Stimulated activated CD8-positive, alpha-beta memory T cell treated with anti-CD3 and anti-CD28 coated beads, Interleukin-12 subunit alpha, Interleukin-12 subunit beta, amount 100 ng/mL, for 24 hours (primary cell): ENCODE measurements around the gene ERVW-1.
"Not testable (repeated sequence)": the region's sequence is repeated elsewhere in the genome, so short reads cannot be mapped to it uniquely, and the experiment has no call there.

Source experiments
- DNase-seq: peaks from one replicate; pipeline ENCODE4 v3.0.0-alpha.2; 2020; ENCODE audit errors: extremely low read depth

ERVW-1 gene

DNA sequence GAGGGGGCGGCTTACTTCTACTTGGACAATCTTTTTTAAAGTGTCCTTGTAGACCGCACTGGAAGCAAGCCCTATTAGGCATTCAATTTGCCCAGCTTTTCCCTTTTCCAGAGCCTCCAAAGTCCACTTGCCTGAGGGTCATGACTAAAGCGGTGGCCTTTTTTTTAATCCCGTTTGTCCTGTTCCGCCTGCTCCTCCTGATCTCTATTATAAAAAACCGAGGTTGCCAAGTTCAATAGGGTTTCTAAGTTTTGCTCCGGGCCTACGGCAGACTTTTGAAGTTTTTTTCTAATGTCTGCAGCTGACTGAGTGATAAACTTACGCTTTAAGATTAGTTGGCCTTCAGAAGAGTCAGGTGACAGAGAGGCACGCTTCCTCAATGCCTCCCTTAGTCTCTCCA is 3.8 kb downstream of the ERVW-1 start:
- not testable (repeated sequence) for DNase-seq

DNA sequence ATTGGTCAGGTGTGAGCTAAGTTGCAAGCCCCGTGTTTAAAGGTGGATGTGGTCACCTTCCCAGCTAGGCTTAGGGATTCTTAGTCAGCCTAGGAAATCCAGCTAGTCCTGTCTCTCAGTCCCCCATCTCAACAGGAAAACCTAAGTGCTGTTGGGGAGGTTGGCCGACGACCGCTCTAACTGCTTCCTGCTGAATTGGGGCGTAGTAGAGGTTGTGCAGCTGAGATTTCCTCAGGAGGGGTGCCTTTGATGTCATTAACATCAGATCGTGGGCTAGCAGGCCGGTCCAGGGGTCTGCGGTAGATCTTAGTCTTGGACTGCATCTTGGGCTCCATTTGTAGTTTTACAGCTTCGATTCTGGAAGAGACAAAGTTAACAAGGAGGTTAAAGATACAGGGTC is 9.2 kb downstream of the ERVW-1 start:
- DNase-seq: not testable (repeated sequence)

GRCh38 chr7:92466682-92467081 is 11.1 kb downstream of the ERVW-1 start:
- no peak for DNase-seq

- DNase-seq: no peak
Measured at GRCh38 chr7:92464515-92464914, 13.2 kb downstream of the ERVW-1 start.

- no peak for DNase-seq
Measured at GRCh38 chr7:92462560-92462959, 15.2 kb downstream of the ERVW-1 start.

- DNase-seq: no peak
Measured at GRCh38 chr7:92461027-92462003, 16.4 kb downstream of the ERVW-1 start.

DNA sequence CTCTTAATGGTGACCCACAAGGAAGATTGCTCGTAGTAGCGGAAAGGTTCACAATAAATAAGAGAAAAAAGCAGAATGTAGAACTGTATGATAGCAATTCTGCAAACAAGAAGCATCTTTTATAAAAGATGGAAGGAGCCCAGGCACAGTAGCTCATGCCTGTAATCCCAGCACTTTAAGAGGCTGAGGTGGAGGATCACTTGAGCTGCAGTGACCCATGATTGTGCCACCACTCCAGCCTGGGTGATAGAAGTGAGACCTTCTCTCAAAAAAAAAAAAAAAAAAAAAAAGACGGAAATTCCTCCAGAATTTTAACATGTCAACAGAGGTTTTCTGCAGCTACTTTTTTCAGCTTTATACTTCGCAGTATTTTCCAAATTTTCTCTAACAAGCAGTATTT is 17.2 kb downstream of the ERVW-1 start:
- no peak for DNase-seq

DNA sequence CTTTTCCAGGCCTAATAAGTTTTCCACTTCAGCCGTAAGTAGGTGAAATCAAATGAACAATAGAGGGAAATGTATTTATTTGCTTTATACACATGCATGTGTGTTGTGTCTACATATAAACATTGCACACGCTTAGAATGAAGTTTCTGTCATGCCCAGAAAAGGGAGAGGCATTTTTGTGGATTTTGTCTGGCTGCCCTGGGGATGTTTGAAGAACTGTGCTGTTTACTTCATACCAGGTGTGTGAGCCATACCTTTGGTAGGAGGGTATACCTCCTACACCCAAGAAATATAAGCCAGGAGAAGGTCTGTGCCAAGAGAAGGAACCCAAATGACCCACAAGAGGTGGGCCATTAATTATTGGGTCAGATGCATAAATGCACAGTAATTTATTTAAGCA is 17.6 kb downstream of the ERVW-1 start:
- DNase-seq: no peak

DNA sequence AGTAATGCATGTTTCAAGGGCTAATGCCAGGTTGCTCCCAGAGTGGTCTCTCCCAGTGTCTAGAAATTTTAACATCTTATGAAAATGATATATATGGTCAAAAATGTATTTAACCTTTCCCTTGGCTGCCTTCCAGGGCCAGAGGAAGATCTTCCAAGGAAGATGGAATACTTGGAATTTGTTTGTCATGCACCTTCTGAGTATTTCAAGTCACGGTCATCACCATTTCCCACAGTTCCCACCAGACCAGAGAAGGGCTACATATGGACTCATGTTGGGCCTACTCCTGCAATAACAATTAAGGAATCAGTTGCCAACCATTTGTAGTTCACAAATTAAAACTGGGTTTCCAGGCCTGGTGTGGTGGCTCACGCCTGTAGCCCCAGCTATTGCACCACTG is 21.5 kb downstream of the ERVW-1 start:
- DNase-seq: no peak

- DNase-seq: no peak
Measured at GRCh38 chr7:92451645-92452044, 26.1 kb downstream of the ERVW-1 start.

- no peak for DNase-seq
Measured at GRCh38 chr7:92448205-92448747, 29.5 kb downstream of the ERVW-1 start.

GRCh38 chr7:92447345-92448204 is 30.2 kb downstream of the ERVW-1 start, which contains the start of gene GATAD1:
Gene GATAD1, plus strand, starts transcription at chr7:92447482. Its CDS starts 248 bp downstream, at chr7:92447730.
- DNase-seq: peak; percentile 61

- no peak for DNase-seq
Measured at GRCh38 chr7:92446869-92447344, 30.8 kb downstream of the ERVW-1 start.

DNA sequence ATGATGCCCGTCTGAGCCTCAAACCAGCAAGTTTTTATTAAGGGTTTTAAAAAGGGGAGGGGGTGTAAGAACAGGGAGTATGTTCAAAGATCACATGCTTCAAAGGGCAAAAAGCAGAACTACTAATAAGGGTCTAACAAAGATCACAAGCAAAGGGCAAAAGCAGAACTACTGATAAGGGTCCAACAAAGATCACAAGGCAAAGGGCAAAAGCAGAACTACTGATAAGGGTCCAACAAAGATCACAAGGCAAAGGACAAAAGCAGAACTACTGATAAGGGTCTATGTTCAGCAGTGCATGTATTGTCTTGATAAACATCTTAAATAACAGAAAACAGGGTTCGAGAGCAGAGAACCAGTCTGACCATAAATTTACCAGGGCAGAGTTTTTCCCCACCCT is 35.0 kb downstream of the ERVW-1 start:
- DNase-seq: not testable (repeated sequence)

- no peak for DNase-seq
Measured at GRCh38 chr7:92437956-92438491, 39.7 kb downstream of the ERVW-1 start.

DNA sequence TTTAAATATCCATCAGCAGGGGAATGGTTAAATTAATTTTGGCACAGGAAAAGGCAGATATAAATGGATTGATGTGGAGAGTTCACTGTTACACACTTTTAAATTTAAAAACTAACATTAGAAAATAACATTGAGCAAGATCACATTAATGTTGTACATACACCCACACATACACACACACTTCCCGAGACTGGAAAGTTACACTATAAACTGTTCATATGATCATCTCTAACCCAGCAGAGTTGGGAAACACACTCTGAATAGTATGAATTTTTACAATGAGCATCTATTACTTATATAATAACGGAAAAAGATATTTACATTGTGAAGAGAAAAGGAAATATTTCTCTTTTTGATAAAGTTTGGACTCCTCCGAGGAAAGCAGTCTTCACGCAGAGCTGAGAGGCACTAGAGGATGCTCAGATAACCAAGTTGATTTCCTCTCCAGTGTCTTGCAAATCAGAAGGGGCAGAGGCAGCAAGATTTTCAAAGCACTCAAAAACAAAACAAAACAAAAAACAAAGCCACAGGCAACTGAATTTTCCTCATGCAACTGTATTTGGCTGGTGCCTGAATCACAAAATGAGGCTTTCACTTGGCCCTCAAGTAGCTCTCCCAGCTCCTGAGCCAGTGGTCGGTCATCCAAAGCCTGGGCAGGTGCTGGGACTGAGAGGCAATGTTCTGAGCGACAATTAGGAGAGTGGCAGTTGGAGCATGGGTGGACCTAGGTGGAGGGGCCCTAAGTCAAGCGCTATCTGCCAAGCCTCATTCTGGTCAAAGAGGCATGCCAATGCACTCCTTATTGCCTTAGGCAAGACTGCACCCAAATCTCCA is 40.9 kb downstream of the ERVW-1 start:
- DNase-seq: no peak

DNA sequence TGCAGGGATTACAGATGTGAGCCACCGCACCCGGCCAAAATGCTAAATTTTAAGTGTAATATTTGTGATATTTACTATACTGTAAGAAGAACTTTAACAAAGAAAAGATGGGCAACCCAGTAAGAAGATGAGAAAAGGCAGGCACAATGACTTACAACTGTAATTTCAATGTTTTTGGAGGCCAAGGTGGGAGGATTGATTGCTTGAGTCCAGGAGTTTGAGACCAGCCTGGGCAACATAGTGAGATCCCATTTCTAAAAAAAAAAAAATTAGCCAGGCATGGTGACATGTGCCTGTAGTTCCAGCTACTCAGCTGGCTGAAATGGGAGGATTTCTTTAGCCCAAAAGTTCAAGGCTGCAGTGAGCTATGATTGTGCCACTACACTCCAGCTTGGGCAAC is 42.2 kb downstream of the ERVW-1 start:
- DNase-seq: no peak

- no peak for DNase-seq
Measured at GRCh38 chr7:92433019-92433418, 44.7 kb downstream of the ERVW-1 start.

DNA sequence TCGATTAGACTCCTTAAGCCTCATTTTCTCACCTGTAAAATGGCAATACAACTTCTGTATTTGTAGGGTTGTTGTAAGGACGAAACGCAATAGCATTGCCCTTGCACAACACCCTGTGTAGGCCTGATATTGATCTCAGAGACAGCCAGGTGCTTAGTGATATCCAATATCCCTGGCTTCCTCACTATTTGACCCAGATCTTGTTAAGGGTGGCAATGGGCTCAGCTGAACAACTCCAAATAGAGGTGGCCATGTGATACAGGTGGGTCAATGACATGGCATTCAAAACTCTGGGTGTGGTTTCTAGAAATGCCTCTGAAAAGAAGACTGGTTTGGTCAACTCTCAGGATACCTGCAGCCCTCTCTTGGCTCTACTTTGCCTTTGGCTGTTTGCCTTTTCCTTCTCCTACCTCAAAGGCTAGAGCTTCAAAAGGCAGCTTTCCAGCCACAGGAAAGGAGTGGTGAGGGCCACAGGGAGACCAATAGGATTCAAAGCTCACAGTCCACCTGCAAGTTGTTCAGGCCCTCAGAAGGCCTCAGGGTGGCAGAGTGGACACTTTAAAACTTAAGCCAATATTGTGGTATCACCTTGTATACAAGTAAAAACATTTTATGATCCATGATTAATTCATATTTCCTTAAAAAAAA is 45.3 kb downstream of the ERVW-1 start:
- no peak for DNase-seq

GRCh38 chr7:92427193-92427592 is 50.6 kb downstream of the ERVW-1 start:
- DNase-seq: no peak
